ENCODE data around the gene EIF1AX. TPM values are rescaled to one million over a fixed set of nuclear protein-coding genes. Genes with fewer than 3 reads are reported as not detected.

The EIF1AX gene
- total and polyA plus RNA-seq, 2 donors (not counting 1 experiment from before 2014, with no cell fraction given), result 30.1 to 85.1 TPM

DNA sequence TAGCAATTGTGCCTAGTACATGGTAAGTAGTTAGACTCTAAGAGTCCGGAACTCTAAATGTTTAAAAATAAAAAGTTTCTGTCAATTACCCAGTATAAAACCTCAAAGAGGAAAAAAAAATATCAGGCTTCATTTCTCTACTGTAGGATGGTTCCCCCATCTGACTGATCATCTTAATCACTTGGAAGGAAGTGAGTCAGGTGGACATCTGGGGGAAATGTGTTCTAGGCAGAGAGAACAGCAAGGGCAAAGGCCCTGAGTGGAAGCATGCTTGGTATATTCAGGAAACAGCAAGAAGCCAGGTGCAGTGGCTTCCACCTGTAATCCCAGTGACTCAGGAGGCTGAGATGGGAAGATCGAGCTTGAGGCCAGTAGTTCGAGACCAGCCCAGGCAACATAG lies 2.9 kb upstream of the EIF1AX start:
- Histone ChIP-seq H3K27ac (ENCODE audit: insufficient read depth, low read length) (no peak overlapping the region), H3K4me3 (replicated peaks in 1 of 4; ENCODE audit: control extremely low read depth in 1 of 4, insufficient read depth in 1 of 4, low read depth in 3 of 4, low read length in 4 of 4) (no peak overlapping the region), H3K4me2 (ENCODE audit: extremely low read depth, insufficient read depth, low read length) (no peak overlapping the region), H3K9ac (ENCODE audit: insufficient read depth, low read length) (no peak overlapping the region), H2AFZ (ENCODE audit: low read length) (no peak overlapping the region), H3K36me3 (ENCODE audit: control insufficient read depth, insufficient read depth, low read length) (no peaks in the 10 kb centered on the region), H4K20me1 (ENCODE audit: control insufficient read depth, extremely low read depth, insufficient read depth, low read length) (no peaks in the 10 kb centered on the region), H3K9me3 (ENCODE audit: control insufficient read depth, insufficient read depth, low read depth, low read length) (no peaks in the 10 kb centered on the region), H3K79me2 (ENCODE audit: control insufficient read depth, insufficient read depth, low read length) (peaks cover 19% of the 10 kb centered on the region), H3K27me3 (ENCODE audit: control insufficient read depth, insufficient read depth, low read length) (no peaks in the 10 kb centered on the region), H3K4me1 (ENCODE audit: control insufficient read depth, extremely low read depth, insufficient read depth, low read length) (no peaks in the 10 kb centered on the region)
- TF ChIP-seq, protein P1, sequence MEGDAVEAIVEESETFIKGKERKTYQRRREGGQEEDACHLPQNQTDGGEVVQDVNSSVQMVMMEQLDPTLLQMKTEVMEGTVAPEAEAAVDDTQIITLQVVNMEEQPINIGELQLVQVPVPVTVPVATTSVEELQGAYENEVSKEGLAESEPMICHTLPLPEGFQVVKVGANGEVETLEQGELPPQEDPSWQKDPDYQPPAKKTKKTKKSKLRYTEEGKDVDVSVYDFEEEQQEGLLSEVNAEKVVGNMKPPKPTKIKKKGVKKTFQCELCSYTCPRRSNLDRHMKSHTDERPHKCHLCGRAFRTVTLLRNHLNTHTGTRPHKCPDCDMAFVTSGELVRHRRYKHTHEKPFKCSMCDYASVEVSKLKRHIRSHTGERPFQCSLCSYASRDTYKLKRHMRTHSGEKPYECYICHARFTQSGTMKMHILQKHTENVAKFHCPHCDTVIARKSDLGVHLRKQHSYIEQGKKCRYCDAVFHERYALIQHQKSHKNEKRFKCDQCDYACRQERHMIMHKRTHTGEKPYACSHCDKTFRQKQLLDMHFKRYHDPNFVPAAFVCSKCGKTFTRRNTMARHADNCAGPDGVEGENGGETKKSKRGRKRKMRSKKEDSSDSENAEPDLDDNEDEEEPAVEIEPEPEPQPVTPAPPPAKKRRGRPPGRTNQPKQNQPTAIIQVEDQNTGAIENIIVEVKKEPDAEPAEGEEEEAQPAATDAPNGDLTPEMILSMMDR (conservative IDR thresholded peaks at IDR 0.05 in 1 of 2, IDR thresholded peaks at IDR 0.05 in 1 of 2; ENCODE audit: low read depth in 1 of 2, low read length in 2 of 2), result no peak
- TF ChIP-seq EZH2 (IDR thresholded peaks at IDR 0.05; ENCODE audit: low read length, missing control alignments), result no peak
- peak; percentile 21 to 63 for DNase-seq (ENCODE audit: low read depth in 2 of 2)

DNA sequence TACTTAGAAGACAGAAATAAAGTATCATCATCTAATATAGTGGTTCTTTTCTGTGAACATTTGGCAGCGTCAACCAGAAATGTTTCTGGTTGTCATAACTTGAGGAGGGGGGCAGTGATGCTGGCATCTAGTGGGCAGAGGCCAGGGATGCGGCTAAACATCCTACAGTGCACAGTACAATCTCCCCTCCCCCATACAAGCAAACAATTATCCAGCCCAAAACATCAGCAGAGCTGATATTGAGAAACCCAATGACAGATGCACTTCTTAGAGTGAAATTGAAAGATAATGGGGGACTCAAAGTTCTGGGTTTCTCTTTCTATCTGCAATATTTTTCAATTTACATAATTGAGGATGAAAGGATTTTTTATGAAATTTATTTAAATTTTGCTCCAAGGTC lies 1.9 kb upstream of the EIF1AX start:
- DNase-seq (ENCODE audit: low read depth in 2 of 2), result no peak
- no peak overlapping the region for H3K4me2 ChIP-seq (ENCODE audit: extremely low read depth, insufficient read depth, low read length)
- no peaks in the 10 kb centered on the region for H3K9me3 ChIP-seq (ENCODE audit: control insufficient read depth, insufficient read depth, low read depth, low read length)
- H4K20me1 ChIP-seq (ENCODE audit: control insufficient read depth, extremely low read depth, insufficient read depth, low read length), result no peaks in the 10 kb centered on the region
- TF ChIP-seq, protein P1 (conservative IDR thresholded peaks at IDR 0.05 in 1 of 2, IDR thresholded peaks at IDR 0.05 in 1 of 2; ENCODE audit: low read depth in 1 of 2, low read length in 2 of 2), result no peak
- H3K4me1 ChIP-seq (ENCODE audit: control insufficient read depth, extremely low read depth, insufficient read depth, low read length), result no peaks in the 10 kb centered on the region
- no peak overlapping the region for H3K27ac ChIP-seq (ENCODE audit: insufficient read depth, low read length)
- no peak overlapping the region for H3K9ac ChIP-seq (ENCODE audit: insufficient read depth, low read length)
- no peak overlapping the region for H2AFZ ChIP-seq (ENCODE audit: low read length)
- no peaks in the 10 kb centered on the region for H3K27me3 ChIP-seq (ENCODE audit: control insufficient read depth, insufficient read depth, low read length)
- no peak overlapping the region for H3K4me3 ChIP-seq (replicated peaks in 1 of 4; ENCODE audit: control extremely low read depth in 1 of 4, insufficient read depth in 1 of 4, low read depth in 3 of 4, low read length in 4 of 4)
- H3K79me2 ChIP-seq (ENCODE audit: control insufficient read depth, insufficient read depth, low read length), result peaks cover 29% of the 10 kb centered on the region
- no peaks in the 10 kb centered on the region for H3K36me3 ChIP-seq (ENCODE audit: control insufficient read depth, insufficient read depth, low read length)

DNA sequence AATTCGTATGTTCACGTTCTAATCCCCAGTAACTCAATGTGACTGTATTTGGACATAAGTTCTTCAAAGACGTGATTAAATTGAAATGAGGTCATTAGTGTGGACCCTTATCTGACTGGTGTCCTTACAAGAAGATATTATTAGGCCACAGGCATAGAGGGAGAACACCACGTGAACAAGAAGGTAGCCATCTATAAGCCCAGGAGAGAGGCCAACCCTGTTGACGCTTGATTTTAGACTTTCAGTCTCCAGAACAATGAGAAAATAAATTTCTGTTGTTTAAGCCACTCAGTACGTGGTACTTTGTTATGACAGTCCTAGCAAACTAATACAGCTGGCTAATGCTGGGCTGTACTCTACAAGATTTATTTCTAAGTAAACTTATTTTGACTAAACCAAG lies 1.5 kb upstream of the EIF1AX start:
- Histone ChIP-seq H3K4me3 (replicated peaks in 1 of 4; ENCODE audit: control extremely low read depth in 1 of 4, insufficient read depth in 1 of 4, low read depth in 3 of 4, low read length in 4 of 4) (no peak overlapping the region), H3K9me3 (ENCODE audit: control insufficient read depth, insufficient read depth, low read depth, low read length) (no peaks in the 10 kb centered on the region), H3K4me1 (ENCODE audit: control insufficient read depth, extremely low read depth, insufficient read depth, low read length) (no peaks in the 10 kb centered on the region), H3K4me2 (ENCODE audit: extremely low read depth, insufficient read depth, low read length) (no peak overlapping the region), H3K36me3 (ENCODE audit: control insufficient read depth, insufficient read depth, low read length) (no peaks in the 10 kb centered on the region), H2AFZ (ENCODE audit: low read length) (no peak overlapping the region), H3K9ac (ENCODE audit: insufficient read depth, low read length) (no peak overlapping the region), H3K27me3 (ENCODE audit: control insufficient read depth, insufficient read depth, low read length) (no peaks in the 10 kb centered on the region), H4K20me1 (ENCODE audit: control insufficient read depth, extremely low read depth, insufficient read depth, low read length) (no peaks in the 10 kb centered on the region), H3K27ac (ENCODE audit: insufficient read depth, low read length) (no peak overlapping the region), H3K79me2 (ENCODE audit: control insufficient read depth, insufficient read depth, low read length) (peaks cover 33% of the 10 kb centered on the region)
- no peak for TF ChIP-seq EZH2 (IDR thresholded peaks at IDR 0.05; ENCODE audit: low read length, missing control alignments)
- TF ChIP-seq, protein P1 (conservative IDR thresholded peaks at IDR 0.05 in 1 of 2, IDR thresholded peaks at IDR 0.05 in 1 of 2; ENCODE audit: low read depth in 1 of 2, low read length in 2 of 2), result no peak
- no peak for DNase-seq (ENCODE audit: low read depth in 2 of 2)
